SHP77 (cell line): Measurements from ENCODE around the gene SLC2A4.
"Not testable (repeated sequence)": the region's sequence is repeated elsewhere in the genome, so short reads cannot be mapped to it uniquely, and the experiment has no call there.

Experiments
- DNase-seq, 2 experiments: peaks; one replicate each; lab custom pipeline; 2025; lab: John Stamatoyannopoulos, UW

SLC2A4 gene

DNA sequence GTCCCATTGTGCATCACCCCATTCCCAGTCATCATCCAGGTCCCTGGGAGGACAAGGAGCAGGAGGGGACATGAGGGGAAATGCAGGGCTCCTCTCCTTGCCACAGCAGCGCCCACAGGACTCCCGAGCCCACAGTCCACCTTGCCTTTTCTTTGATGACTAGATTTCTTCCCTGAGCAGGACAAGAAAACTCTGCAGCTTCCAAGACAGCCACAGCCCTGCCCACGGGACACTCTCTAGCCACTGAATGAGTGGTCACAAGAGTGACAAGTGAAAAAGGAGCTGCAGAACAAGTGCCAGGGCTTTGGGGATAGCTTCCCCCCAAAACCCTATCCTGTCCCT is 42.9 kb downstream of the SLC2A4 start:
- no peak for DNase-seq

GRCh38 chr17:7325031-7325528 is 43.6 kb downstream of the SLC2A4 start:
- DNase-seq: no peak

GRCh38 chr17:7326186-7326585 is 44.7 kb downstream of the SLC2A4 start:
- no peak for DNase-seq

- no peak for DNase-seq
Measured at GRCh38 chr17:7327056-7327455, 45.5 kb downstream of the SLC2A4 start.

DNA sequence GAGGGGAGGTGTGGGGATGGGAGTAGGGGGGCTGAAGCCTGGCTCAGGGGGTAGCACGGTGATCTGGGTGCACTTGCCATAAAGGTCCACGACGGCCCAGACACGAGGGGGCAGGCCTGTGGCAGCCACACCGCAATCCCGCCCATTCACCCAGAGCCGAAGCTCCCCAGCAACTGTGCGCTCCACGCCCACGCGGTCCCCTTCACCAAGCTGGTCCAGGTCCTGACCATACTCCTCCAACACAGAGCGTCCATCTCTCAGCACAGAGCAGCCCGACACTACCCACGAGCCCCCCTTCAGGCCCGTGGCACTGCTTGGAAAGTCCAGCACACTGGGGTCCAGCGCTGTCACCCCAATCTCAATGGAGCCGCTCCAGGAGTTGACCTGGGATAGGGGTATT is 46.0 kb downstream of the SLC2A4 start:
- no peak for DNase-seq

DNA sequence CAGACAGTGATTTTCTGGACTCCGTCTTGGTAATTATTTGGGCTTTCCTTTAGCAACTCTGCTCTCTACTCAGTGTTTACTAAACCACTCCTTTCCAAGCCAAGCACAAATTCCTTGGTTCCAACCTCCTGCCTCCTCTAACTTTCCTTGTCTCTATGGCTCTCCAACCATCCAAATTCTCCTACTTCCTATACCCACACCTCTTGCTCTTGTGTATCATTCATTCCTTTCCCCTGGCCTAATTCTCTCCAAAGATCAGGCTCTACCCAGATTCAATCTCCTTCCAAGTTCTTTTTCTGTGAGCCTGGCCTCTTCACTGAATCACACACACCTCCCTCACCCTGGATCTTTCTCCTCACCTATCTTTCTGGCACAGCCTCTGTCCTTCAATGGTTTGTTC is 46.5 kb downstream of the SLC2A4 start:
- DNase-seq: no peak

DNA sequence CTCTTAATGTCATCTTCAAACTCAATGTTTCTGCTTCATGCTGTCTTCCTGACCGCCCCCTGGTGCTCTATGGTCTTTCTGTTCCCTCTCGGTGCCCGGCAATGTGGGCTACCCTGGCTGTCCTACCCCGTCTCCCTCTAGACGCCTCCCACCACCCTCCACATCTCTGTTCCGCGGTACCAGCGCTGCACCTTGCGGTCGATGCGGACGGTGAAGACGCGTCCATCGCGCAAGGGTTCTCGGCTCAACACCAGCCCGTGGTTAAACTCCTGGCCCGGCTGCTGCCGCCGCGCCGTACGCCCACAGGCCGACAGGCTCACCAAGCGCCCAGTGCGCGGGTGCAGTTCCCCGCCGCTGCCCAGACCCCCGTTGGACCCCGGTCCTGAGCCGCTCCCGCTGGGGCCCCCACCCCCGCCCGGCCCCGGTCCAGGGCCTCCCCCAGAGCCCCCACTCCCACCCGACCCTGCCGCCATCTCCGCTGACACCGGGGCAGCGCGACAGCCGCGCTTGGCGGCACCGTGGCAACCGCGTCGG is 47.4 kb downstream of the SLC2A4 start, which contains the start of gene NEURL4:
NEURL4 (minus strand) TSS at position 496 of the 534 bp plus-strand sequence; CDS start at position 473, 23 bp downstream.
- no peak for DNase-seq

DNA sequence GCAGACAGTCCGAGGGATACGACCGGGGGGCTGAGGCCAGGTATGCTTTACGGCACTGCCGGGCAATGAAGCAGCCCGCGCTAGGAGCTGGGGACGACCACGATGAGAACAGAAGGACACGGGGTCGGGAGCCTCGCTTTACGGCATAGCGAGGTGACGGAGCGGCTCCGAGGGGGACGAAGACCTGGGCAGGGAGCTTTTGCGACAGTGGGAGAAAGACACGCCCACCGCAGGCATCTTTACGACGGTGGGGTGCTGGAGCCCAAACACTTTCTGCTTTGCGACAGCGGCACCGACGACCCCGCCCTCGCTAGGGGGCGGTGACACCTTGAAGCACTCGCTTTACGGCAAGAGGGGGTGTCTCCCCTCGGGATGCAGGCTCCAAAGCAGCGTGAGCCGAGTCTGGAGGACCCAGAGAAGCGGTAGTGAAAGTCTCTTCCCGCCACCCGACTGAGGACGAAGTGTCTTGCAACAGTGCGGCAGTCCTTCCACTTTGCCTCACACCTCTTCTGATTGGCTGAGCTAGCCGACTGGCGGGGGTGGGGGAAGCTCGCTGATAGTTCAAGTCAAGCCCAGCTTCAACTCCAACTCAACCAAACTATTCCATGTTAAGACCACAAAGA is 48.0 kb downstream of the SLC2A4 start:
- peak; percentile 100 for DNase-seq

DNA sequence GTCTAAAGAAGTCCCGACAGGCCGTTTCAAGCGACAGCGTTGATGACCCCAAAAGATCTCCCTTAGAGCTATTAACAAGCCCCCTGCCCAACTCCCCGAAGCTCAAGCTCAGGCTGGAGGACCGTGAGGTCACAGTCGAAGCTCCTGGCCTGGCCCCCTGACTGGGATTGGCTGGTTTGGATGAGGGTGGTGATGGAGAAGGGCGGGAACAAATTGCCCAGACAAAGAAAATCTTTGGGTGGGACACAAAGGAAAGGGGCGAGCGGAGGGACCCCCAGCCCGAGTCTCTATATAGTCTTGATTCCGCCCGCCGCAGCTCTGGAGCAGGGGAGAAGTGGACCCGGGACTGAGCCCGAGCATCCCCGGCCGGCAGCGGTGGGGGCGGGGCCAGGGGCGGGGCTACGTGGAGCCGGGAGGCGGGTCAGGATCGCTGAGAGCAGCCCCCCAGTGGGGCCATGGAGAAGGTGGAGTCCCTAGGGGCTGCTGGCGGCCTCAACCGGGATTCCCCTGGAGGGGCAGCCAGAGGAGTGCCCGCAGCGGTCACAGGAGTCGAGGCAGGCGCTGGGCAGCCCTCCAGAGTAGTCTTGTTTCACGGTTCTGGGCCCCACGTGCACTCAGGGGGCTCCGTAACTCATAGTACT is 48.6 kb downstream of the SLC2A4 start:
- DNase-seq: peak; percentile 77 to 90

GRCh38 chr17:7330638-7331015 is 49.1 kb downstream of the SLC2A4 start:
- DNase-seq: no peak

GRCh38 chr17:7332111-7332510 is 50.6 kb downstream of the SLC2A4 start:
- DNase-seq: no peak

- not testable (repeated sequence) for DNase-seq
Measured at GRCh38 chr17:7332600-7333069, 51.1 kb downstream of the SLC2A4 start.

DNA sequence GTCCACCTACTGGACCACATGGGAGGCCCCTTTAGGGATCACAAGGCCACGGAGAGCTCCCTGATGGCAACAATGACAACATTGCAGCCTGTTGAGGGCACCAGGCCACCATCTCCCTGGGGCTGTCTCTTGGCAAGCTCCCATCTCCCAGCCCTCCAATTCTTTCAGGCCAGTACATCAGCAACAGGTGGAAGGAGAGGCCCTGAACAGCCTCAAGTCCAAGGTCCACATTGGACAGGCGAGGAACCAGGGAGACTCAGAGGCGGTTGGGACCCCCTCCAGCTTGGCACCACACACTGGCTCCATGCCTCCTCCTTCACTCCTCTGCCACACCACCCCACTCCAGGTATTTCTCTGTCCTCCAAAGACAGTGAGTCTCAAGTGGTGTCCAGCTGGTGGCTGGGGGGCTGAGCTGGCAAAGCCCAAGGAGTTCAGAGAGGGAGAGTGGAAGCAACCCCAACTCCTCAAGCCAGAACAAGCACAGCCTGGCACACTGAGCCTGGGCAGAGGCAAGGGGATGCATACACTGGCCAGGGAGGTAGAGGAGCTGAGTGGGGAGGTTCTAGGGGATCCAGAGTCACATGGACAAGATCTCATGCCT is 53.5 kb downstream of the SLC2A4 start:
- no peak for DNase-seq

- DNase-seq: not testable (repeated sequence)
Measured at GRCh38 chr17:7335765-7336164, 54.2 kb downstream of the SLC2A4 start.

DNA sequence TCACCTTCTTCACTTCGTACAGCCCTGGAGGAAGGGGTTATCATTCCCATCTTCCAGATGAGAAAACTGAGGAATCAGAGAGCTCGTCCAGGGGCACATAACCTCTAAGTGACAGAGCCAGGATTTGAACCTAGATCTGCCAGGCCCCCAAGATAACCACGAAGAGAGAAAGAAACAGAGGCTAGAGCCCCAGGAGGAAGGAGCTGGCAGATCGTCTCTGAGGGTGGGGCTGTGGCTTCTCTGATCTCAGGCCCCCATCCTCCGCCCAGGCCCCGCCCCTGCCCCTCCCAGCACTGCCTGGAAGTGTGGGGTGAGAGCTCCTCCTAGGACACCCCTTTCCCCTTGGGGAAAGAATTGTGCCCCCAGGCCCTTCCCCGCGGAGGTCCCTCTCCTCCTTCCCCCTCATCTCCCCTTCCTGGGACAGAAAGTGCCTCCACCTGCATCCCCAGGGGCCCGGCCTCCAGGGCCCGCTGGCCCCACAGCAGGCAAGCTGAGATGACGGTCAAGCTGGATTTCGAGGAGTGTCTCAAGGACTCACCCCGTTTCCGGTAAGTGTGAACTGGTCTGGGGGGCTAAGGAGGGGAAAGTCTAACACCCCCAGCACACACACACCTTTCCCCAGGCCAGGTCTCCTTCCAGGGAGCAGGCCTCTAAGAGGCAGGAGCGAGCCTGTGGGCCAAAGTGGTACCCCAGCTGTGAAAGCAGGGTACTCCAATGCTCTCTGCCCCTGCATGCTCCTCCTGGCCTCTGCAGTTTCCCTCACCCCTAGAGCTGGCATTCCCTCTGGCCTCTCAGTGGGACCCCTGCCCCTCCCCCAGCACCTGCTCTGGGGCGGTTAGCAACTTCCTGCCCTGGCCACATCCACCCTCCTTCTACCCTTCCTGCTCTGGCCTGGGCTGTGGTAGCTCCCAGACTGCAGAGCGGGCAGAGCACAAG is 55.0 kb downstream of the SLC2A4 start, which contains the start of gene ACAP1:
ACAP1 (plus strand) TSS at position 290 of the 936 bp plus-strand sequence; CDS start at position 496, 206 bp downstream.
- DNase-seq: no peak

DNA sequence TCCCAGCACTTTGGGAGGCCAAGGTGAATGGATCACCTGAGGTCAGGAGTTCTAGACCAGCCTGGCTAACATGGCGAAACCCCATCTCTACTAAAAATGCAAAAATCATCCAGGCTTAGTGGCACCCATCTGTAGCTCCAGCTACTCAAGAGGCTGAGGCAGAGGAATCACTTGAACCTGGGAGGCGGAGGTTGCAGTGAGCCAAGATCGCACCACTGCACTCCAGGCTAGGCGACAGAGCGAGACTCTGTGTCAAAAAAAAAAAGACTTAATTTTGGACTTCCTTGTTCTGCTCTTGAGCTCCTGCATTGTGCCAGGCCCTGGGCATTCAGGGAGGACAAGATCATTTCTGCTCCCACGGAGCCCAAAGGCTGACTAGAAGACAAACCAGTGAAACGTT is 56.1 kb downstream of the SLC2A4 start:
- not testable (repeated sequence) for DNase-seq
